H1 (cell line): Measurements from ENCODE around the gene SMIM15. TPM values are rescaled to one million over a fixed set of nuclear protein-coding genes. Genes with fewer than 3 reads are reported as not detected.

Experiments used
- CTCF ChIA-PET: fragments of 300-600 bp; sonication (Branson Sonifier 250); formaldehyde crosslinking; loops from one replicate; lab custom pipeline; 2021; ENCODE audit not compliant: partially characterized antibody; lab: Charles Lee
- POLR2A ChIA-PET: fragments of 300-600 bp; sonication (Branson Sonifier 250); formaldehyde crosslinking; loops from one replicate; lab custom pipeline; 2021; ENCODE audit warnings: inconsistent platforms; ENCODE audit not compliant: partially characterized antibody; lab: Charles Lee
- DNase-seq, 2 experiments: peaks; one replicate each; pipeline versions ENCODE4 v3.0.0 to v3.0.0-alpha.2; 2010 to 2022; ENCODE audit warnings: low spot score in 2 of 2, low read depth in 1 of 2, mixed read lengths in 1 of 2
- FAIRE-seq: peaks from 2 replicates; lab custom pipeline; 2011; peaks lifted over from hg19 to GRCh38; lab: Jason Lieb, UNC
- H2AFZ ChIP-seq: 2 replicates; pipeline ENCODE4 v1.8.1; 2012; ENCODE audit warnings: low read length, inconsistent platforms
- H2AK5ac ChIP-seq: 2 replicates; pipeline ENCODE4 v1.6.1; 2013; ENCODE audit warnings: low read depth, low read length
- H2BK120ac ChIP-seq: replicated peaks from 2 replicates; pipeline ENCODE3; 2013; ENCODE audit warnings: low read depth, low read length, inconsistent platforms
- H2BK12ac ChIP-seq: 2 replicates; pipeline ENCODE4 v1.6.1; 2013; ENCODE audit warnings: low read depth, low read length
- H2BK15ac ChIP-seq: 2 replicates; pipeline ENCODE4 v1.6.1; 2013; ENCODE audit warnings: low read length
- H2BK20ac ChIP-seq: 2 replicates; pipeline ENCODE4 v1.6.1; 2013; ENCODE audit warnings: low read length
- H2BK5ac ChIP-seq: 2 replicates; pipeline ENCODE4 v1.6.1; 2013; ENCODE audit warnings: low read depth, low read length
- H3K14ac ChIP-seq: 2 replicates; pipeline ENCODE4 v1.6.1; 2013; ENCODE audit warnings: inconsistent platforms; ENCODE audit not compliant: insufficient read length
- H3K18ac ChIP-seq: 2 replicates; pipeline ENCODE4 v1.6.1; 2013; ENCODE audit warnings: low read length; ENCODE audit errors: extremely low read depth
- H3K23ac ChIP-seq: 2 replicates; pipeline ENCODE4 v1.6.1; 2013; ENCODE audit warnings: inconsistent platforms; ENCODE audit not compliant: insufficient read length
- H3K23me2 ChIP-seq: 2 replicates; pipeline ENCODE4 v1.6.1; 2013; ENCODE audit warnings: low read depth, low read length
- H3K27ac ChIP-seq: 2 replicates; pipeline ENCODE4 v1.6.1; 2011; ENCODE audit warnings: low read depth, low read length, inconsistent platforms
- H3K27me3 ChIP-seq, 4 experiments: replicated peaks in 1 of 4; 1 replicate in 1 of 4; 2 replicates in 3 of 4; pipeline versions ENCODE4 v1.6.1 to v1.8.1; 2011 to 2013; ENCODE audit warnings: low read length in 3 of 4, mild to moderate bottlenecking in 3 of 4, inconsistent platforms in 2 of 4, mixed read lengths in 2 of 4, moderate library complexity in 1 of 4; ENCODE audit not compliant: control insufficient read depth in 3 of 4, insufficient read depth in 3 of 4; ENCODE audit errors: extremely low read depth in 1 of 4
- H3K36me3 ChIP-seq, 4 experiments: 2 replicates each; pipeline versions ENCODE4 v1.6.1 to v1.8.1; 2011 to 2013; ENCODE audit warnings: mild to moderate bottlenecking in 4 of 4, low read length in 3 of 4, moderate library complexity in 2 of 4, control low read depth in 1 of 4, inconsistent platforms in 1 of 4; ENCODE audit not compliant: insufficient read depth in 4 of 4, control insufficient read depth in 2 of 4
- H3K4ac ChIP-seq: replicated peaks from 2 replicates; pipeline ENCODE3; 2013; ENCODE audit warnings: low read length, low read depth, mixed read lengths, inconsistent platforms; ENCODE audit not compliant: insufficient read length
- H3K4me1 ChIP-seq, 4 experiments: replicated peaks in 1 of 4; 1 replicate in 1 of 4; 2 replicates in 3 of 4; pipeline versions ENCODE4 v1.6.1 to v1.8.1; 2011 to 2013; ENCODE audit warnings: low read length in 3 of 4, inconsistent platforms in 2 of 4, mixed read lengths in 1 of 4; ENCODE audit not compliant: insufficient read depth in 4 of 4, control insufficient read depth in 3 of 4
- H3K4me2 ChIP-seq, 2 experiments: 2 replicates each; pipeline versions ENCODE4 v1.6.1 to v1.8.1; 2011 to 2013; ENCODE audit warnings: low read depth in 2 of 2, low read length in 2 of 2, control low read depth in 1 of 2, inconsistent platforms in 1 of 2, mild to moderate bottlenecking in 1 of 2; ENCODE audit not compliant: insufficient read depth in 1 of 2
- H3K4me3 ChIP-seq, 4 experiments: fragments of 200-600, 300-600 bp in 1 of 4; sonication (generic), shearing (Covaris generic), sonication (Bioruptor Twin) in 1 of 4; 2 replicates each; pipeline versions ENCODE4 v1.5.1 to v1.8.1; 2011 to 2016; ENCODE audit warnings: low read length in 4 of 4, low read depth in 3 of 4, control low read depth in 2 of 4, inconsistent platforms in 2 of 4, mild to moderate bottlenecking in 2 of 4, mixed read lengths in 1 of 4, moderate library complexity in 1 of 4; ENCODE audit not compliant: insufficient read depth in 2 of 4; ENCODE audit errors: extremely low read depth in 1 of 4
- H3K56ac ChIP-seq: replicated peaks from 2 replicates; pipeline ENCODE3; 2013; ENCODE audit warnings: low read depth, mild to moderate bottlenecking, mixed read lengths, low read length, inconsistent platforms; ENCODE audit not compliant: insufficient read length
- H3K79me1 ChIP-seq: 2 replicates; pipeline ENCODE4 v1.6.1; 2013; ENCODE audit warnings: low read depth, low read length, control low read depth
- H3K79me2 ChIP-seq, 2 experiments: 2 replicates each; pipeline versions ENCODE4 v1.6.1 to v1.8.1; 2012 to 2013; ENCODE audit warnings: low read length in 2 of 2, mild to moderate bottlenecking in 2 of 2, inconsistent platforms in 1 of 2; ENCODE audit not compliant: insufficient read depth in 2 of 2, control insufficient read depth in 1 of 2
- H3K9ac ChIP-seq, 4 experiments: replicated peaks in 1 of 4; 1 replicate in 1 of 4; 2 replicates in 3 of 4; pipeline versions ENCODE4 v1.6.1 to v1.8.1; 2011 to 2013; ENCODE audit warnings: low read depth in 3 of 4, low read length in 3 of 4, control low read depth in 2 of 4, mild to moderate bottlenecking in 2 of 4, moderate library complexity in 2 of 4, inconsistent platforms in 1 of 4; ENCODE audit errors: extremely low read depth in 1 of 4
- H3K9me3 ChIP-seq, 2 experiments: 2 replicates each; pipeline versions ENCODE4 v1.6.1 to v1.8.1; 2012 to 2013; ENCODE audit warnings: mild to moderate bottlenecking in 2 of 2, moderate library complexity in 2 of 2, control low read depth in 1 of 2, inconsistent platforms in 1 of 2, low read depth in 1 of 2, low read length in 1 of 2, mixed read lengths in 1 of 2; ENCODE audit not compliant: insufficient read depth in 2 of 2
- H4K20me1 ChIP-seq, 2 experiments: replicated peaks in 1 of 2; 2 replicates each; pipeline versions ENCODE3 to v1.8.1; 2011 to 2013; ENCODE audit warnings: inconsistent platforms in 2 of 2, low read length in 2 of 2, mild to moderate bottlenecking in 1 of 2; ENCODE audit not compliant: insufficient read depth in 2 of 2, control insufficient read depth in 1 of 2
- H4K5ac ChIP-seq: 2 replicates; pipeline ENCODE4 v1.6.1; 2013; ENCODE audit warnings: low read length, low read depth, mixed read lengths, inconsistent platforms; ENCODE audit not compliant: insufficient read length
- H4K8ac ChIP-seq: 2 replicates; pipeline ENCODE4 v1.8.0; 2013; ENCODE audit warnings: mild to moderate bottlenecking, moderate library complexity, low read length, inconsistent platforms; ENCODE audit not compliant: insufficient read depth; ENCODE audit errors: extremely low read depth
- H4K91ac ChIP-seq: replicated peaks from 2 replicates; pipeline ENCODE3; 2013; ENCODE audit warnings: low read length, mixed read lengths, inconsistent platforms; ENCODE audit not compliant: insufficient read length
- CHD2 ChIP-seq: IDR thresholded peaks from 2 replicates; pipeline ENCODE4 v1.6.1; 2012; ENCODE audit warnings: low read length, improper control_type of control experiment
- GTF2F1 ChIP-seq: IDR thresholded peaks from 2 replicates; pipeline ENCODE4 v1.6.1; 2012; ENCODE audit warnings: low read depth, low read length, improper control_type of control experiment, borderline replicate concordance
- JUN ChIP-seq: IDR thresholded peaks from 2 replicates; pipeline ENCODE4 v1.6.1; 2011; ENCODE audit warnings: low read depth, mild to moderate bottlenecking, improper control_type of control experiment, low read length
- WGBS, 2 experiments: shearing (Covaris generic) in 1 of 2; methylation state at CpG; one replicate each; pipeline versions ENCODE4 v1.1.6 to v1.1.7; 2013 to 2015; ENCODE audit warnings: low lambda C conversion rate in 2 of 2, mixed read lengths in 2 of 2, inconsistent platforms in 1 of 2, low coverage in 1 of 2, missing lambda C conversion rate in 1 of 2; ENCODE audit not compliant: insufficient replicate concordance in 2 of 2, insufficient coverage in 1 of 2, insufficient read length in 1 of 2; ENCODE audit errors: extremely low coverage in 1 of 2, missing lambda C conversion rate in 1 of 2; 5-methylcytosine and 5-hydroxymethylcytosine counted together
- polyA plus RNA-seq, 7 experiments: library from polyadenylated mRNA; depleted of rRNA in 3 of 7; stranded (reverse) in 5 of 7; unstranded in 2 of 7; fragments of >200 nt in 5 of 7; fragments of 200-250 nt in 2 of 7; gene quantifications; 1 replicate in 5 of 7; 2 replicates in 1 of 7; 4 replicates in 1 of 7; pipeline versions ENCODE4 v1.2.1 to v1.2.3, GENCODE V29; 2011 to 2013; ENCODE audit warnings: missing spikeins in 2 of 7, mixed read lengths in 2 of 7
- total RNA-seq: library from RNA; stranded (reverse); fragmentation: NEBNext Ultra II Directional; extraction: Animal tissue kit (Norgen Biotek cat#: 25700); gene quantifications from 2 replicates; pipeline ENCODE4 v1.2.1, GENCODE V29; 2021

The SMIM15 gene
- total and polyA plus RNA-seq, 2 of the 8 experiments (the other 6 are each of a cell fraction or from before 2014, with no cell fraction given) = 17.6 to 53.1 TPM

- FAIRE-seq (no peak), DNase-seq (no peak)
- H4K5ac ChIP-seq = no peak overlapping the region
- H3K9me3 ChIP-seq = no peaks in the 10 kb centered on the region
- H2BK20ac ChIP-seq = no peak overlapping the region
- no peak overlapping the region for H3K18ac ChIP-seq
- H3K9ac ChIP-seq = no peak overlapping the region
- WGBS, 2 experiments = 92% methylated on average over 2 of the region's 2 CpGs; no CpG with 5 or more reads in 1 of the 2 experiments
- H2BK12ac ChIP-seq = no peak overlapping the region
- no peaks in the 10 kb centered on the region for H3K36me3 ChIP-seq
- no peak overlapping the region for H2BK15ac ChIP-seq
- H3K4me2 ChIP-seq = no peak overlapping the region
- no peaks in the 10 kb centered on the region for H3K79me2 ChIP-seq
- ChIA-PET POLR2A (no interaction called here), CTCF (no interaction called here)
- no peak overlapping the region for H3K56ac ChIP-seq
- TF ChIP-seq GTF2F1 (no peak), CHD2 (no peak), JUN (no peak)
- H2AK5ac ChIP-seq = no peak overlapping the region
- no peak overlapping the region for H3K4ac ChIP-seq
- no peak overlapping the region for H3K14ac ChIP-seq
- H3K27me3 ChIP-seq = no peaks in the 10 kb centered on the region
- no peaks in the 10 kb centered on the region for H3K79me1 ChIP-seq
- no peak overlapping the region for H3K4me3 ChIP-seq
- H3K4me1 ChIP-seq = peaks cover 0 to 5% (median 4%) of the 10 kb centered on the region in 4 experiments; a peak in 3 of 7 replicates
- H4K8ac ChIP-seq = no peak overlapping the region
- no peak overlapping the region for H4K91ac ChIP-seq
- H3K23me2 ChIP-seq = no peaks in the 10 kb centered on the region
- no peak overlapping the region for H3K27ac ChIP-seq
- no peaks in the 10 kb centered on the region for H4K20me1 ChIP-seq
- no peak overlapping the region for H2BK5ac ChIP-seq
- H2AFZ ChIP-seq = no peak overlapping the region
- H3K23ac ChIP-seq = no peak overlapping the region
- H2BK120ac ChIP-seq = no peak overlapping the region
Observed at GRCh38 chr5:61184708-61185107, 22.4 kb upstream of the SMIM15 start.
